Cortex of kidney (tissue), 1 donor: ENCODE measurements around the gene IGSF9B.

Experiments
- DNase-seq: peaks from one replicate; lab custom pipeline; 2025; lab: John Stamatoyannopoulos, UW

Gene IGSF9B

DNA sequence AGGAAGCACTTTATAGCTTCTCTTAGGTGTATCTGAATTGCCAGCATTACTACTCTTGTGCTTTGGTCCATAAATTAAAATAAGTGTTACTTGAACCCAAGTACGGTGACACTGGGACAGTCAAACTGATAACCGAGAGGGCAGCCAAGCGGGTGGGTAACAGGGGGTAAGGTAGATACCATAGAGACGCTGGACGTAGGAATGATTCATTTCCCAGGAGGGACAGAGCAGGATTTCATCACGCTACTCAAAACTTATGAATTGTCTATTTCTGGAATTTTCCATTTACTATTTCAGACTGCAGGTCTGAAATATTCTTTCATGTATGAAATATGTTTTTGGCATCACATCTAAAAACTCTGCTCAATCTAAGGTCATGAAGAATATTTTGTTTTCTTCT, 96.6 kb downstream of the IGSF9B start:
- no peak for DNase-seq
